ENCODE measurements around the gene REG1B.

- TF ChIP-seq CTCF (conservative IDR thresholded peaks at IDR 0.05 in 1 of 2, IDR thresholded peaks at IDR 0.05 in 1 of 2; ENCODE audit: low read depth in 1 of 2, low read length in 2 of 2) (no peak), EZH2 (IDR thresholded peaks at IDR 0.05; ENCODE audit: low read length, missing control alignments) (no peak)
Measured at GRCh38 chr2:79082987-79083386, 4.8 kb downstream of the REG1B start.
